BJ (cell line): ENCODE measurements around the gene EGF. TPM values are rescaled to one million over a fixed set of nuclear protein-coding genes. Genes with fewer than 3 reads are reported as not detected.

ENCODE experiments used
- CTCF ChIA-PET: fragments of 350-600 bp; formaldehyde crosslinking; extraction: SDS; loops from one replicate; lab custom pipeline; 2021; ENCODE audit warnings: antibody characterized with exemption, inconsistent platforms; lab: Yijun Ruan, JAX
- POLR2A ChIA-PET: fragments of 300-600 bp; sonication (Branson Sonifier 250); formaldehyde crosslinking; extraction: SDS; loops from one replicate; lab custom pipeline; 2021; ENCODE audit warnings: antibody characterized with exemption; lab: Charles Lee
- DNase-seq: peaks from one replicate; pipeline ENCODE4 v3.0.0-alpha.2; 2011; ENCODE audit warnings: low read depth
- H3K27me3 ChIP-seq: 2 replicates; pipeline ENCODE4 v1.6.0; 2011; ENCODE audit warnings: low read length; ENCODE audit not compliant: control insufficient read depth, insufficient read depth
- H3K36me3 ChIP-seq: 2 replicates; pipeline ENCODE4 v1.5.1; 2011; ENCODE audit warnings: low read length; ENCODE audit not compliant: control insufficient read depth, insufficient read depth
- H3K4me3 ChIP-seq: 2 replicates; pipeline ENCODE4 v1.5.1; 2011; ENCODE audit warnings: low read depth, mild to moderate bottlenecking, control low read depth, low read length
- polyA plus RNA-seq: library from polyadenylated mRNA; depleted of rRNA; stranded (reverse); fragments of >200 nt; gene quantifications from 2 replicates; pipeline ENCODE4 v1.2.3, GENCODE V29; 2011; rRNA removed
- small RNA-seq: library from RNA; depleted of rRNA; stranded (forward); fragments of <200 nt; gene quantifications from one replicate; pipeline ENCODE3, GENCODE V24; 2012; ENCODE audit warnings: low replicate concordance, low read depth; ENCODE audit not compliant: insufficient read length
- TF ChIP-seq, protein P1 (sequence below): IDR thresholded peaks from 2 replicates; pipeline ENCODE4 v1.5.1; 2011; ENCODE audit warnings: low read depth, mild to moderate bottlenecking, control low read depth, inconsistent platforms, low read length, moderate library complexity; ENCODE audit not compliant: insufficient read depth

EGF gene
- polyA plus RNA-seq, 1 experiment = 3.2 TPM

DNA sequence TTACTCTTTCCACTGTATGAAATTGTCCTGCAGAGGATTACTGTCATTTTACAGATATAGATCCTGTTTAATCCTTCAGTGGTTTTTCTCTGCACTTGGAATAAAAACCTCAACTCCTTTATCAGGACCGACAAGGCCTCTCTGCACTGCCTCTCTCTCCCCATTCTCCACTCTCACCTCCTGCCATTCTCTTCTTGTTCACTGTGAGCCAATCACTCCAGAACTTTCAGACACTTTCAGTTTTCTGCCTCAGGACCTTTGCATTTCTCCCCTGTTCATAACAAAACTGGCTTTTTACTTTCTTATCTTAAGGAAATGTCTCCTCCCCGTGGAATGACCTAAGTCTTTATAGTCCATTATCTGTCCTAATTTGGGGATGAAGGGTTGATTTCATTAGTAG lies 148.4 kb downstream of the EGF start:
- Histone ChIP-seq H3K4me3 (no peak overlapping the region), H3K27me3 (no peaks in the 10 kb centered on the region), H3K36me3 (no peaks in the 10 kb centered on the region)
- TF ChIP-seq, protein P1, sequence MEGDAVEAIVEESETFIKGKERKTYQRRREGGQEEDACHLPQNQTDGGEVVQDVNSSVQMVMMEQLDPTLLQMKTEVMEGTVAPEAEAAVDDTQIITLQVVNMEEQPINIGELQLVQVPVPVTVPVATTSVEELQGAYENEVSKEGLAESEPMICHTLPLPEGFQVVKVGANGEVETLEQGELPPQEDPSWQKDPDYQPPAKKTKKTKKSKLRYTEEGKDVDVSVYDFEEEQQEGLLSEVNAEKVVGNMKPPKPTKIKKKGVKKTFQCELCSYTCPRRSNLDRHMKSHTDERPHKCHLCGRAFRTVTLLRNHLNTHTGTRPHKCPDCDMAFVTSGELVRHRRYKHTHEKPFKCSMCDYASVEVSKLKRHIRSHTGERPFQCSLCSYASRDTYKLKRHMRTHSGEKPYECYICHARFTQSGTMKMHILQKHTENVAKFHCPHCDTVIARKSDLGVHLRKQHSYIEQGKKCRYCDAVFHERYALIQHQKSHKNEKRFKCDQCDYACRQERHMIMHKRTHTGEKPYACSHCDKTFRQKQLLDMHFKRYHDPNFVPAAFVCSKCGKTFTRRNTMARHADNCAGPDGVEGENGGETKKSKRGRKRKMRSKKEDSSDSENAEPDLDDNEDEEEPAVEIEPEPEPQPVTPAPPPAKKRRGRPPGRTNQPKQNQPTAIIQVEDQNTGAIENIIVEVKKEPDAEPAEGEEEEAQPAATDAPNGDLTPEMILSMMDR = no peak
- ChIA-PET POLR2A (no interaction called here), CTCF (interaction anchor here (4.6 kb wide), 1 partner anchor 11 kb away, joined by 25 read pairs; no protein-coding TSS in a partner anchor)
- no peak for DNase-seq

Small RNA genes lying within 50 kb of the gene (small RNA-seq; reads per million reads assigned to genes)
- 0.63 reads per million for gene RNU6-35P

Other genes starting within 250 kb of the EGF start
- gene CASP6, start 209.4 kb upstream of the EGF start, polyA plus RNA-seq = 17.0 and 31.6 TPM in 2 replicates
- 52.7 and 62.6 TPM in 2 replicates for gene PLA2G12A, start 182.8 kb upstream of the EGF start, polyA plus RNA-seq
- 1.3 and 3.0 TPM in 2 replicates for gene CFI, start 110.9 kb upstream of the EGF start, polyA plus RNA-seq
- 5.8 and 13.3 TPM in 2 replicates for gene GAR1, start 97.1 kb upstream of the EGF start, polyA plus RNA-seq
- gene RRH, start 84.9 kb upstream of the EGF start, polyA plus RNA-seq = 0.05 and 0.20 TPM in 2 replicates
- 0.01 and 0.04 TPM in 2 replicates for gene LRIT3, start 64.8 kb upstream of the EGF start, polyA plus RNA-seq